Spleen (tissue), 11 donors: ENCODE data around the gene LCOR. TPM values are rescaled to one million over a fixed set of nuclear protein-coding genes. Genes with fewer than 3 reads are reported as not detected.

Experiments used
- DNase-seq: peaks from one replicate; pipeline ENCODE4 v3.0.0-alpha.2; 2020
- H3K27ac ChIP-seq, 8 donors: fragments of 200-600 bp; sonication (generic) in 7 of 8; 1 replicate in 4 of 8; 2 replicates in 4 of 8; pipeline versions ENCODE4 v1.5.0 to v1.8.0; 2016 to 2021; ENCODE audit warnings: inconsistent platforms in 4 of 8, mild to moderate bottlenecking in 4 of 8, moderate library complexity in 1 of 8
- H3K27me3 ChIP-seq, 7 donors: fragments of 200-600 bp; sonication (generic) in 6 of 7; replicated peaks in 1 of 7; 1 replicate in 4 of 7; 2 replicates in 3 of 7; pipeline versions ENCODE4 v1.5.0 to v1.8.0; 2016 to 2021; ENCODE audit warnings: inconsistent platforms in 3 of 7, mild to moderate bottlenecking in 1 of 7
- H3K36me3 ChIP-seq, 6 donors: fragments of 200-600 bp; sonication (generic) in 5 of 6; 1 replicate in 4 of 6; 2 replicates in 2 of 6; pipeline versions ENCODE4 v1.5.0 to v1.8.0; 2016 to 2021; ENCODE audit warnings: inconsistent platforms in 2 of 6
- H3K4me1 ChIP-seq, 6 donors: fragments of 200-600 bp; sonication (generic) in 5 of 6; 1 replicate in 3 of 6; 2 replicates in 3 of 6; pipeline versions ENCODE4 v1.5.0 to v1.8.0; 2016 to 2021; ENCODE audit warnings: inconsistent platforms in 3 of 6
- H3K4me3 ChIP-seq, 8 donors: fragments of 200-600 bp; sonication (generic) in 7 of 8; 1 replicate in 4 of 8; 2 replicates in 4 of 8; pipeline versions ENCODE4 v1.5.0 to v1.8.0; 2016 to 2021; ENCODE audit warnings: inconsistent platforms in 4 of 8, mild to moderate bottlenecking in 4 of 8, moderate library complexity in 2 of 8
- H3K9me3 ChIP-seq, 8 donors: fragments of 200-600 bp; sonication (generic) in 7 of 8; 1 replicate in 4 of 8; 2 replicates in 4 of 8; pipeline versions ENCODE4 v1.5.0 to v1.8.0; 2016 to 2021; ENCODE audit warnings: inconsistent platforms in 4 of 8
- CTCF ChIP-seq, 11 experiments: fragments of 200-600 bp in 7 of 11; fragments of 450-650 bp in 4 of 11; sonication (generic) in 4 of 11; IDR thresholded peaks in 8 of 11; conservative IDR thresholded peaks in 3 of 11; 1 replicate in 7 of 11; 2 replicates in 4 of 11; pipeline versions ENCODE4 v1.4.0 to v1.8.0; 2016 to 2021; ENCODE audit warnings: antibody characterized with exemption in 11 of 11, inconsistent platforms in 4 of 11, mild to moderate bottlenecking in 1 of 11
- POLR2A ChIP-seq, 3 donors: fragments of 450-650 bp; IDR thresholded peaks; one replicate each; pipeline ENCODE4 v1.5.1; 2017; ENCODE audit warnings: antibody characterized with exemption in 3 of 3, mild to moderate bottlenecking in 1 of 3
- POLR2AphosphoS5 ChIP-seq, 3 donors: sonication (generic); formaldehyde crosslinking; IDR thresholded peaks; one replicate each; pipeline ENCODE4 v1.5.1; 2017; ENCODE audit warnings: antibody characterized with exemption in 3 of 3
- WGBS, 5 donors: extraction: QIAGEN DNeasy Blood & Tissue Kit in 3 of 5; methylation state at CpG; one replicate each; pipeline versions ENCODE4 v1.1.5 to v1.1.7; 2013 to 2018; 5-methylcytosine and 5-hydroxymethylcytosine counted together
- intact Hi-C: fragments of 100-400 bp; cut with DNase I; formaldehyde crosslinking; loops from one replicate; pipeline ENCODE4 v1.15.0; 2023; ENCODE audit warnings: low total_unique reads
- polyA plus RNA-seq, 3 donors: library from polyadenylated mRNA; stranded (reverse); fragments of 200-250 nt; gene quantifications; one replicate each; pipeline ENCODE4 v1.2.1, GENCODE V29; 2013
- total RNA-seq, 7 donors: library from RNA; depleted of rRNA in 3 of 7; stranded (reverse); fragments of >200 nt in 3 of 7; fragmentation: NEBNext Ultra II Directional in 4 of 7; extraction: Animal tissue kit (Norgen Biotek cat#: 25700) in 4 of 7; gene quantifications; one replicate each; pipeline versions ENCODE4 v1.1.0 to v1.2.1, GENCODE V29; 2016 to 2021
- donor health status: healthy with polysubstance abuse.
- donor health status: DM: no; HTN: no; CAD: no; lungs with moderate emphysema.
- donor health status: DM: no; HTN: no; CAD: no.
- donor health status: Bipolar disorder and iron deficiency.
- donor health status: healthy.
- donor health status: DM: no; HTN: no; CAD: no.
- donor health status: DM: yes; HTN: yes; CAD: no.

The LCOR gene
- total and polyA plus RNA-seq, 10 donors: 2.2 to 105 (median 47.0) TPM

- H3K4me1 ChIP-seq: peaks cover 0 to 31% (median 5%) of the 10 kb centered on the region in 6 donors
- 96 to 98% (median 97%) methylated on average over 5 of the region's 5 CpGs for WGBS, 5 donors
- H3K36me3 ChIP-seq: peaks cover 0 to 66% (median 23%) of the 10 kb centered on the region in 6 donors
- no peak for DNase-seq
- H3K27ac ChIP-seq: no peak overlapping the region
- no peak overlapping the region for H3K4me3 ChIP-seq
- intact Hi-C loops: no loop called here
- no peaks in the 10 kb centered on the region for H3K27me3 ChIP-seq
- TF ChIP-seq CTCF (IDR thresholded peaks at IDR 0.05 in 8 of 11, conservative IDR thresholded peaks at IDR 0.05 in 3 of 11) (no peak), POLR2AphosphoS5 (IDR thresholded peaks at IDR 0.05) (no peak), POLR2A (IDR thresholded peaks at IDR 0.05) (no peak)
- no peaks in the 10 kb centered on the region for H3K9me3 ChIP-seq
Measured at GRCh38 chr10:96913906-96914305, 81.8 kb downstream of the LCOR start.

- WGBS, 5 donors: 90 to 94% (median 94%) methylated on average over 5 of the region's 5 CpGs
- intact Hi-C loops: no loop called here
- peaks cover 0 to 31% (median 4%) of the 10 kb centered on the region in 6 donors for H3K4me1 ChIP-seq
- no peaks in the 10 kb centered on the region for H3K27me3 ChIP-seq
- H3K27ac ChIP-seq: no peak overlapping the region
- no peak for DNase-seq
- peaks cover 0 to 51% (median 22%) of the 10 kb centered on the region in 6 donors for H3K36me3 ChIP-seq
- H3K4me3 ChIP-seq: no peak overlapping the region
- H3K9me3 ChIP-seq: no peaks in the 10 kb centered on the region
- no peak for TF ChIP-seq POLR2A (IDR thresholded peaks at IDR 0.05)
- no peak for TF ChIP-seq CTCF (IDR thresholded peaks at IDR 0.05 in 8 of 11, conservative IDR thresholded peaks at IDR 0.05 in 3 of 11)
- TF ChIP-seq POLR2AphosphoS5 (IDR thresholded peaks at IDR 0.05): no peak
Measured at GRCh38 chr10:96917628-96918027, 85.5 kb downstream of the LCOR start.

- intact Hi-C loops: no loop called here
- H3K27me3 ChIP-seq: no peaks in the 10 kb centered on the region
- no peak for DNase-seq
- H3K36me3 ChIP-seq: peaks cover 0 to 43% (median 21%) of the 10 kb centered on the region in 6 donors
- H3K27ac ChIP-seq: no peak overlapping the region
- peaks cover 0 to 37% (median 4%) of the 10 kb centered on the region in 6 donors for H3K4me1 ChIP-seq
- no peak for TF ChIP-seq POLR2A (IDR thresholded peaks at IDR 0.05)
- TF ChIP-seq POLR2AphosphoS5 (IDR thresholded peaks at IDR 0.05): no peak
- TF ChIP-seq CTCF (IDR thresholded peaks at IDR 0.05 in 8 of 11, conservative IDR thresholded peaks at IDR 0.05 in 3 of 11): no peak
- H3K9me3 ChIP-seq: no peaks in the 10 kb centered on the region
- WGBS, 5 donors: 86 to 94% (median 91%) methylated on average over 5 of the region's 5 CpGs
- H3K4me3 ChIP-seq: no peak overlapping the region
Measured at GRCh38 chr10:96918214-96919002, 86.3 kb downstream of the LCOR start.

GRCh38 chr10:96919785-96920430 lies 87.8 kb downstream of the LCOR start:
- H3K9me3 ChIP-seq: no peaks in the 10 kb centered on the region
- no peak for DNase-seq
- peaks cover 0 to 39% (median 13%) of the 10 kb centered on the region in 6 donors for H3K36me3 ChIP-seq
- H3K27ac ChIP-seq: no peak overlapping the region
- no peaks in the 10 kb centered on the region for H3K27me3 ChIP-seq
- TF ChIP-seq CTCF (IDR thresholded peaks at IDR 0.05 in 8 of 11, conservative IDR thresholded peaks at IDR 0.05 in 3 of 11) (no peak), POLR2A (IDR thresholded peaks at IDR 0.05) (no peak), POLR2AphosphoS5 (IDR thresholded peaks at IDR 0.05) (no peak)
- intact Hi-C loops: no loop called here
- H3K4me1 ChIP-seq: peaks cover 0 to 39% (median 4%) of the 10 kb centered on the region in 6 donors
- H3K4me3 ChIP-seq: no peak overlapping the region
- WGBS, 5 donors: 70 to 79% (median 76%) methylated on average over 5 of the region's 5 CpGs
